HL-60 (cell line): ENCODE data around the gene HSPA4L.

ENCODE experiments used
- DNase-seq, 2 experiments: peaks; one replicate each; pipeline ENCODE4 v3.0.0-alpha.2; 2010 to 2020; ENCODE audit warnings: low read depth in 1 of 2, low spot score in 1 of 2
- H3K27ac ChIP-seq: fragments of 250-450 bp; sonication (Bioruptor Pico); replicated peaks from 2 replicates; pipeline ENCODE4 v1.5.1; 2020; ENCODE audit warnings: mild to moderate bottlenecking, moderate library complexity
- H3K27me3 ChIP-seq: fragments of 250-450 bp; sonication (Bioruptor Pico); 2 replicates; pipeline ENCODE4 v1.5.1; 2021; ENCODE audit warnings: mild to moderate bottlenecking, moderate library complexity; ENCODE audit not compliant: insufficient read depth, poor library complexity, severe bottlenecking
- H3K4me3 ChIP-seq: replicated peaks from 2 replicates; pipeline ENCODE4 v1.5.1; 2011; ENCODE audit warnings: mild to moderate bottlenecking, control low read depth, low read length; ENCODE audit not compliant: insufficient read depth
- CTCF ChIP-seq: IDR thresholded peaks from one replicate; pipeline ENCODE4 v1.5.1; 2011; ENCODE audit warnings: low read length, control low read depth, inconsistent platforms; ENCODE audit not compliant: insufficient read depth
- GABPA ChIP-seq: IDR thresholded peaks from 2 replicates; pipeline ENCODE4 v1.6.1; 2012; ENCODE audit warnings: low read depth
- POLR2AphosphoS5 ChIP-seq: IDR thresholded peaks from 2 replicates; pipeline ENCODE4 v1.6.1; 2012; ENCODE audit warnings: low read depth
- REST ChIP-seq: IDR thresholded peaks from 2 replicates; pipeline ENCODE4 v1.6.1; 2012; ENCODE audit warnings: low read depth; ENCODE audit not compliant: insufficient replicate concordance
- SPI1 ChIP-seq: IDR thresholded peaks from 2 replicates; pipeline ENCODE4 v1.6.1; 2012; ENCODE audit warnings: low read depth, mild to moderate bottlenecking, borderline replicate concordance

Gene HSPA4L

GRCh38 chr4:127780598-127780997, 1.5 kb upstream of the HSPA4L start:
- TF ChIP-seq GABPA: no peak
- no peak for TF ChIP-seq SPI1
- no peak for TF ChIP-seq REST
- no peak for TF ChIP-seq CTCF
- Histone ChIP-seq H3K4me3 (no peak overlapping the region), H3K27me3 (no peaks in the 10 kb centered on the region), H3K27ac (no peak overlapping the region)
- DNase-seq: no peak

GRCh38 chr4:127781300-127782024, 660 bp upstream of the HSPA4L start:
- DNase-seq: no peak
- Histone ChIP-seq H3K27me3 (no peaks in the 10 kb centered on the region), H3K27ac (peak overlapping the region; percentile 83), H3K4me3 (peak overlapping the region; percentile 57)
- TF ChIP-seq CTCF (no peak), GABPA (no peak), REST (no peak), SPI1 (no peak), POLR2AphosphoS5 (no peak)

GRCh38 chr4:127782025-127782274, 172 bp upstream of the HSPA4L start:
- peak overlapping the region; percentile 83 for H3K27ac ChIP-seq
- peak overlapping the region; percentile 57 for H3K4me3 ChIP-seq
- TF ChIP-seq CTCF (no peak), REST (no peak), POLR2AphosphoS5 (no peak), GABPA (no peak), SPI1 (no peak)
- no peaks in the 10 kb centered on the region for H3K27me3 ChIP-seq
- peak in 1 of 2 experiments; percentile 84 for DNase-seq
